Effector memory CD4-positive, alpha-beta T cell (primary cell): ENCODE measurements around the gene TRIM45.

Experiments
- DNase-seq, 3 donors: peaks; one replicate each; pipeline ENCODE4 v3.0.0-alpha.2; 2020
- H3K27ac ChIP-seq: 2 replicates; pipeline ENCODE4 v1.7.0; 2013; ENCODE audit warnings: mild to moderate bottlenecking, low read length, moderate library complexity; ENCODE audit not compliant: insufficient read depth, poor library complexity, severe bottlenecking
- H3K27me3 ChIP-seq: replicated peaks from 2 replicates; pipeline ENCODE4 v1.7.0; 2013; ENCODE audit warnings: mild to moderate bottlenecking, low read length; ENCODE audit not compliant: insufficient read depth, control insufficient read depth, poor library complexity, severe bottlenecking
- H3K36me3 ChIP-seq: 2 replicates; pipeline ENCODE4 v1.7.0; 2013; ENCODE audit warnings: mild to moderate bottlenecking, low read length, moderate library complexity; ENCODE audit not compliant: control insufficient read depth, insufficient read depth
- H3K4me1 ChIP-seq: 2 replicates; pipeline ENCODE4 v1.7.0; 2013; ENCODE audit warnings: low read length, mild to moderate bottlenecking; ENCODE audit not compliant: control insufficient read depth, insufficient read depth, poor library complexity, severe bottlenecking
- H3K4me3 ChIP-seq: 2 replicates; pipeline ENCODE4 v1.7.0; 2013; ENCODE audit warnings: low read length, low read depth, mild to moderate bottlenecking; ENCODE audit not compliant: insufficient read depth, poor library complexity, severe bottlenecking
- H3K9me3 ChIP-seq: 2 replicates; pipeline ENCODE4 v1.7.0; 2013; ENCODE audit warnings: mild to moderate bottlenecking, low read length, moderate library complexity; ENCODE audit not compliant: control insufficient read depth

Gene TRIM45

DNA sequence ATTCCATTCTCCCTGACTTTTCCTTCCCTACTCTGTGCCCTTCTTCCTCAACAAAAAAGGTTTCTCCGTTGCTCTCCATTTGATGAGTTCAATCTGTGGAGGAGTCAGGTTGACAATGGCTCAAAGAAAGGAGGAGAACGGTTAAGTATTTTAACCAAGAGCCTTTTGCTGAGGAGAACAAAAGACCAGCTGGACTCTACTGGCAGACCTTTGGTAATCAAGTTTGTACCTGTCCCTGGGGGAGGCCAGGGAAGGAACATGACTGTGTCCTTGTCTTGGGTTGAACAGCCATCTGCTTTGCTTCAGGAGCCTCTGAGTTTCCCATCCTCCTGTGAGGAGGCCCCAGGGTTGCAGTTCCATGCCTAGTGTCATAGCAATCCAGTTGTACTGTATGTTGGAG lies 31.6 kb downstream of the TRIM45 start:
- peaks cover 11% of the 10 kb centered on the region for H3K36me3 ChIP-seq
- DNase-seq, result no peak
- H3K9me3 ChIP-seq, result no peaks in the 10 kb centered on the region
- H3K4me1 ChIP-seq, result no peaks in the 10 kb centered on the region
- no peak overlapping the region for H3K27ac ChIP-seq
- no peak overlapping the region for H3K4me3 ChIP-seq
- H3K27me3 ChIP-seq, result no peaks in the 10 kb centered on the region

DNA sequence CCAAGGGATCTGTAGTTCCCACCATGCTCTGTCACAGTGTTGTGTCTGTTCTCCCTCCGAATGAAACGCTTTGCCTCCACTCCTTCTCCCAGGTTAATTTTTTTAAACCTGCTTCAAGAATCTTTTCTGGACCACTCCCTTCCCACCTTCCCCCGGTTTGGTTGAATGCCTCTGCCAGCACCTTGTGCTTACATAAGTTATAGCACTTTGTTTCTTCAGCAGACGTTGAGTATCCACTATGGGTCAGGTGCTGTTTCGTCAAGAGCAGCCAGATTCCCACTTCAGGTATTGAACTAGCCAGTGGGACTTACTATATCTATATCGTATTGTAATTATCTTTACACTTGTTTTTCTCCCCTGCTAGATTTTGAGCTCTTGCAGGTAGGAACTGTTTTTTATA lies 33.9 kb downstream of the TRIM45 start:
- H3K27ac ChIP-seq, result no peak overlapping the region
- DNase-seq, result no peak
- no peaks in the 10 kb centered on the region for H3K4me1 ChIP-seq
- no peaks in the 10 kb centered on the region for H3K9me3 ChIP-seq
- peaks cover 11% of the 10 kb centered on the region for H3K36me3 ChIP-seq
- H3K4me3 ChIP-seq, result no peak overlapping the region
- H3K27me3 ChIP-seq, result no peaks in the 10 kb centered on the region

DNA sequence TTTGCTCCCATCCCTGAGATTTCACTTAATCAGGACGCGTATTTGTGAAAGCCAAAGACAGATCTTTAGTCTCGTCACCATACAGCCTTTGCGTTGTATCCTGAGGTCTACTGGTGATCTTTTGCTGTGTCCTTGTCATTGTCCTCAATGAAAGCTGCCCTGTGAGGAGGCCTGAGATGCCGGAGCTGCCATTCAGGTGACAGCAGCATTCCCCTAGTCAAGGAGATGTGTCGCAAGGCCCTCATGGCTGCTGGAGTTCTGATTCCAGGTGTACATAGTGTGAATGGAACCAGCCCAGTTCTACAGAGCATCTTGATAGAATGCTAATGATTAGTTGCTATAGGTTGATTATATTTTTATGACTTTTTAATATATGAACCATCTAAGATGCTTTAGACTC lies 37.3 kb downstream of the TRIM45 start:
- Histone ChIP-seq H3K27ac (no peak overlapping the region), H3K9me3 (no peaks in the 10 kb centered on the region), H3K27me3 (no peaks in the 10 kb centered on the region), H3K4me3 (no peak overlapping the region), H3K36me3 (peaks cover 20% of the 10 kb centered on the region), H3K4me1 (no peaks in the 10 kb centered on the region)
- no peak for DNase-seq

DNA sequence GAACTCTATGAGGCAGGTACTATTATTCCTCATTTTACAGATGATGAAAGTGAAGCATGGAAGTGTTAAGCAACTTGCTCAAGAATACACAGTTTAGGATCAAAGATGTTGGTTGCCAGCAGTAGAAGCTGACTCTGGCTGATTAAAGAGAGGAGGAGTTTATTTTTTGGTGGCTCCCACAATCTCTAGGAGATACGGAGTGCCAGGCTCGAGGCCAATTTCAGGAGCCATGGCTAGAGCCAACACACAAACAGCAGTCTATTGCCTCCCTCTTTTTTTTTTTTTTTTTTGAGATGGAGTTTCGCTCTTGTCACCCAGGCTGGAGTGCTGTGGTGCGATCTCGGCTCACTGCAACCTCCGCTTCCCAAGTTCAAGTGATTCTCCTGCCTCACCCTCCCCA lies 41.8 kb downstream of the TRIM45 start:
- Histone ChIP-seq H3K9me3 (no peaks in the 10 kb centered on the region), H3K4me3 (no peak overlapping the region), H3K36me3 (peaks cover 41% of the 10 kb centered on the region), H3K27ac (no peak overlapping the region), H3K27me3 (no peaks in the 10 kb centered on the region), H3K4me1 (no peaks in the 10 kb centered on the region)
- DNase-seq, result no peak

DNA sequence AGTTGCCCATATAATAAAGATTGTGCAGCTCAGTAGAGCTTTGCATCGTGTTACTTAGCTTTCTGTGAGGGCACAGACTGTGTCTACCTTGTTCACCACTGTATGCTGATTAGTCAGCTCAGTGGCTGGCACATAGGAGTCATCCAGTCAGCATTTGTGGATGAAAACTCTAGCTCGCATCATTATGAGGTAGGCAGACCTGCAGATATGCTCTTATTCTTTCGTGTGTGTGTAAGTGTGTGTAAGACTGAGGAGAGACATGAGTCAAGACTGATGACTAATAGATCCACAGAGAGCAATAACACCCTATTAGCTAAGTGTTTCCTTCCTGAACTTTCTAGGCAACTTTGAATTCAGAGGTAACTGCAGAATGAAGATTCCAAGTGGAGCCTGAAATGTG lies 44.3 kb downstream of the TRIM45 start:
- no peaks in the 10 kb centered on the region for H3K4me1 ChIP-seq
- no peak for DNase-seq
- no peaks in the 10 kb centered on the region for H3K27me3 ChIP-seq
- peaks cover 37% of the 10 kb centered on the region for H3K36me3 ChIP-seq
- H3K9me3 ChIP-seq, result no peaks in the 10 kb centered on the region
- H3K27ac ChIP-seq, result no peak overlapping the region
- H3K4me3 ChIP-seq, result no peak overlapping the region

DNA sequence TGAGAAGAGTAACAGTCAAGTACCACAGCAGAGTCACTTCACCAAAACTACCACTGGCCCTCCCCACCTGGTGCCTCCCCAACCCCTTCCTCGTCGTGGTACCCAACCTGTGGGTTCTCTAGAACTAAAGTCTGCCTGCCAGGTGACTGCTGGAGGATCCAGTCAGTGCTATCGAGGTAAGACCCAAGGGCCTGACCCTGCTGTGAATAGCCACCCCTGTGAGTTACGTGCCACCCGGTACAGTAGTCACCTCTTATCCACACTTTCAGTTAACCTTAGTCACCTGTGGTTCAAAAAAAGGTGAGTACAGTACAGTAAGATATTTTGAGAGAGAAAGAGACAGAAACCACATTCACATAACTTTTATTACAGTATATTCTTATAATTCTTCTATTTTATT lies 44.9 kb downstream of the TRIM45 start:
- H3K4me1 ChIP-seq, result no peaks in the 10 kb centered on the region
- no peak overlapping the region for H3K27ac ChIP-seq
- no peaks in the 10 kb centered on the region for H3K27me3 ChIP-seq
- H3K36me3 ChIP-seq, result peaks cover 34% of the 10 kb centered on the region
- DNase-seq, result no peak
- H3K4me3 ChIP-seq, result no peak overlapping the region
- no peaks in the 10 kb centered on the region for H3K9me3 ChIP-seq

DNA sequence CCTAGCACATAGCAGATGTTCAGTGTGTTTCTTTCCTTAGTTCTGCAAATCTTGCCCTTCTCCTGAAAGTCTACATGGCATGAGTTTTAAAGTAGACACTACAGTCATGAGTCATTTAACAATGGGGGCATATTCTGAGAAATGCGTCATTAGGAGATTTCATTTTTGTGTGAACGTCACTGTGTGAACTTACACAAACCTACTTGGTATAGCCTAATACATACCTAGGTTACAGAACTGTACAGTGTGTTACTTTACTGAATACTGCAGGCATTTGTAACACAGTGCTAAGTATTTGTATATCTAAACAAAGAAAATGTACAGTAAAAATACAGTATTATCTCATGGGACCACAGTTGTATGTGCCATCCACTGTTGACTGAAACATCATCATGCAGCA lies 51.4 kb downstream of the TRIM45 start:
- Histone ChIP-seq H3K9me3 (no peaks in the 10 kb centered on the region), H3K27me3 (no peaks in the 10 kb centered on the region), H3K36me3 (peaks cover 4% of the 10 kb centered on the region), H3K4me1 (no peaks in the 10 kb centered on the region), H3K27ac (no peak overlapping the region), H3K4me3 (no peak overlapping the region)
- DNase-seq, result no peak

DNA sequence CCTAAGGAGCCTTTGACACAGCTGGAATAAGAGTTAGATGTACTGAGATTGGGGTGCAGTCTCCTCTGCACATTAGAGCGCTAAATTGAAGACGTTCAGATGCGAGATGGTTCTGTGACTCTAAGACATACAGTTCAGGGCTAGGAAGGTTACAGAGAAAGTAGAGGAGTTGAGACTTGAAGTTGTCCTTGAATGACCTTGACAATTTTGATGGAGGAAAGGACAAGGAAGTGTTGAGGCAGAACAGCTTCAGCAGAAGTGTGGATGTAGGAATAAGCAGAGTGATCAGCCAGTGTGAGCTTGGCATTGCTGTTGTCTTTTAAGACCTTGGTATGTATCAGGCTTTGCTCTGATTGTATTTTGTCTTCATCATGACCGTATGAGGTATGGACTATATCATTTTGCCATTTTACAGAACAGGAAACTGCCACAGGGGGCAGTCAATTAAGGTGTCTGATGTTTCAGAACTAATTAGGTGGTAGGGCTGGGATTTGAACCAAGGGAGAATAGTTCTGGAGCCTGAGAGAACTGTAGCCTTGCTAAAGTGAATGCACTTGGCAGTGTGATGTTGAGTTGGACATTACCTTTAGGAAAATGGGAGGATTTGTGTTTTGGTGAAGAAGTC lies 52.2 kb downstream of the TRIM45 start:
- H3K27ac ChIP-seq, result no peak overlapping the region
- H3K4me3 ChIP-seq, result no peak overlapping the region
- no peaks in the 10 kb centered on the region for H3K36me3 ChIP-seq
- H3K9me3 ChIP-seq, result no peaks in the 10 kb centered on the region
- H3K27me3 ChIP-seq, result no peaks in the 10 kb centered on the region
- no peaks in the 10 kb centered on the region for H3K4me1 ChIP-seq
- no peak for DNase-seq

DNA sequence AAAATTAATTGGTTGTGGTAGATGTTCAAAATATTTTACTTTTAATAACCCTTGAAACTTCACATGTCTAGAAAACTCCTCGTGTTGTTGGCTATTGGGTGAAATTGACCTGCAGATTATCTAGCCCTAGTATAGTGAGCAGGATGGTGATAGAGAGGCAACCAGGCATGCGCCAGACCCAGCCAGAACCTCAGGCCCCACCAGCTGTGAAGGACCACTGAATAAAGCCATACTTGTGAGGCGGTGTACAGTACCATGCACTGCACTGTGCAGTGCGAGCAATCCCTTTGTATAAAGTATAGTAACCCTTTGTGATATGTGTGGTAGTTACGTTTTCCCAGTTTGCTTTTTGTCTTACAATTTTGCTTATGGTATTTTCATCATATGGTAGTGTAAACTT lies 53.0 kb downstream of the TRIM45 start:
- H3K36me3 ChIP-seq, result no peaks in the 10 kb centered on the region
- no peaks in the 10 kb centered on the region for H3K27me3 ChIP-seq
- H3K4me3 ChIP-seq, result no peak overlapping the region
- H3K27ac ChIP-seq, result no peak overlapping the region
- DNase-seq, result no peak
- no peaks in the 10 kb centered on the region for H3K9me3 ChIP-seq
- H3K4me1 ChIP-seq, result no peaks in the 10 kb centered on the region

DNA sequence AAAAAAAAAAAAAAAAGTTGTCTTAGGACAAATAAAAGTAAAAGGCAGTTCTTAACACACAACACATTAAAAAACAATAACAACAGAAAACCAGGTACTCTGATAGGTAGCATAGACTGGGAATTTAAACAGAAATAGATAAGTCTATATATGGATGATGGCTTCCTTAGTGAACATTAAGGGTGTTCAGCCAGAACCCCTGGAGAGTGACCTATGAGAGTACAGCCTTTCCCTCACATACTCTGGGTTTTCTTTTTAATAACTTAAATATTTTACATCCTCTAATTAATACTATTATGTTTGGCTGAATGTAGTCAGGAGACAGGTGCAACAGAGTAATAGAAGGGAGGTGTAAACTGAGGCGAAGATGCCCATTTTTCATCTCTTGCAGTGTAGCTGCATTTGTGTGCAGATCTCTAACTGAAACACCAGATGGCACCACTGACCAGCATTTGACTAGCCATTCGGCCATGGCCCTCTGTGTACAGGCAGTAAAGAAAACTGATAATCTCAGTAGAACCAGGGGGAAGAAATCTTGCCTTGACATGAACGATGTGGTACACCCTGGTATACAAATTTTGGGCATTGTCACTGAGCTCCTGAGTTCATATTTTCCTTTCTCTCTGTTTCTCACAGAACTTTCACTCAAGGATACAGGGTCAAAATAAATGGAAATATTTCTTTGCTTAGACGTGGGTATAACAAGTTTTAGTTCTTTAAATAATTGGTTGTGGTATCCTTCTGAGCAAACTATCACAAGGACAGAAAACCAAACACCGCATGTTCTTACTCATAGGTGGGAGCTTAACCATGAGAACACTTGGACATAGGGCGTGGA lies 53.8 kb downstream of the TRIM45 start:
- Histone ChIP-seq H3K4me3 (no peak overlapping the region), H3K9me3 (no peaks in the 10 kb centered on the region), H3K36me3 (no peaks in the 10 kb centered on the region), H3K4me1 (no peaks in the 10 kb centered on the region), H3K27ac (no peak overlapping the region), H3K27me3 (no peaks in the 10 kb centered on the region)
- DNase-seq, result peak in 2 of 3 donors; percentile 14 to 37
